GM12872 (cell line): ENCODE measurements around the gene CA5B.
A peak's percentile ranks its signal among the peaks of the same experiment; 100 is the strongest.

Experiments used
- CTCF ChIP-seq: IDR thresholded peaks from 3 replicates; pipeline ENCODE4 v1.5.1; 2011; ENCODE audit warnings: low read depth, mild to moderate bottlenecking, low read length, moderate library complexity; ENCODE audit not compliant: insufficient read depth

The CA5B gene

GRCh38 chrX:15814771-15815365 is 76.8 kb downstream of the CA5B start:
- TF ChIP-seq CTCF, result no peak

DNA sequence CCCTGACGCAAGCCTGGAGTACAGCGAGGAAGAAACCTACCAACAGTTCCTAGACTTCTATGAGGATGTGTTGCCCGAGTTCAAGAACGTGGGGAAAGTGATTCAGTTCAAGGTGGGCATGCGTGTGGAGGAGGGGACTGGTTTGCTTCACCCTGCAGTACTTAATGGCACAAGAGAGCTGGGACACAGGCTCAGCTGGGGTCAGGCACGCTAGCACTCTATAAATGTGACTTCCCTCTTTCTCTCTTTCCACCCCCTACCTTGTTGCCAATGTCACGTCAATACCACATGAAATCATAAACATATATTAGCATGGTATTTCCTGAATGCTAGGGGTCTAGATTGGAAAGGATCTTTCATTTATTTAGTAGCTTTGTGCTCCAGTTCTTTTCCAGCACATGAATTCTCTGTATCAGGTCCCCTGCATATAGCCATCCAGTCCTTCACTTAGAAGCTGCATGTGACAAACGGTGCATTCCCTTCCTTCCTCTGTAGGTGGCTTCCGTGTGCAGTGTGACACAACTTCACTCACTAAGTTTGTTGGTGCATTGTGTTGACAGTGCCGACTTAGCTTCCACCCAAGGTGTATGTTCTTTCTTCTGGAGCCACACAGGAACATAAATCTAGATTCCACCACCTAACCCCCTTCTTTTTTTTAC is 77.8 kb downstream of the CA5B start:
- TF ChIP-seq CTCF, result peak; percentile 56; the same call in 2 of the 3 replicates

- TF ChIP-seq CTCF, result no peak
Measured at GRCh38 chrX:15816438-15816809, 78.4 kb downstream of the CA5B start.

DNA sequence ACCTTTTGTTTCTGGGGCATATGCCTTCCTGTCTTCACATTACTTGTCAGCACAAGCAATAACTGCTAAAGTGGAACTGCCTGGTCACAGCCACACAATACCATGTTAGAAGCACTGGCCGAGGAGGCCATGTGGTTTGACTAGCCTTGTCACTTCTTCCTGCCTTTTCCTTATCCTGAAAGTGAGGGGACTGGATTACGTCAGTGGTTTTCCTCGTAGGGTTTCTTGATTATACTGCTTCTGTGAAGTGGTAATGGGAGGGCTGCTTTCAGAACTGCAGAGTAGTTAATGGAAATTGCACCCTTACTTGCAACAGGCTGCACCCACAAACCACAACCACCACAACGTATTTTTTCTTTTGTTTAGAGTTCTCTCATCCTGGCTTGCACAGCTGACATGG is 78.8 kb downstream of the CA5B start:
- TF ChIP-seq CTCF, result no peak

- no peak for TF ChIP-seq CTCF
Measured at GRCh38 chrX:15820106-15821073, 82.3 kb downstream of the CA5B start.

DNA sequence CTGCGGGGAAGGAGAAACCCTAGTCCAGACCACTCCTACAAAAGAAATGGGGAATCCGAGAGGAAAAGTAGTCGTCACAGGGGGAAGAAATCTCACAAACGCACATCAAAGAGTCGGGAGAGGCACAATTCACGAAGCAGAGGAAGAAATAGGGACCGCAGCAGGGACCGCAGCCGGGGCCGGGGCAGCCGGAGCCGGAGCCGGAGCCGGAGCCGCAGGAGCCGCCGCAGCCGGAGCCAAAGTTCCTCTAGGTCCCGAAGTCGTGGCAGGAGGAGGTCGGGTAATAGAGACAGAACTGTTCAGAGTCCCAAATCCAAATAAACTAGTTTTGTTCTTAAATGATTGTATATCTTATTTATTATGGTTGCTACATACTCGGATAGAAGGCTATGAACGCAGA is 84.9 kb downstream of the CA5B start:
- no peak for TF ChIP-seq CTCF

- TF ChIP-seq CTCF, result no peak
Measured at GRCh38 chrX:15825936-15826335, 87.9 kb downstream of the CA5B start.
